Measurements from ENCODE around the gene PTPRA. TPM values are rescaled to one million over a fixed set of nuclear protein-coding genes. Genes with fewer than 3 reads are reported as not detected.

Gene PTPRA
- total and polyA plus RNA-seq, 2 of the 4 experiments (the other 2 are of a cell fraction), result 35.0 to 50.0 TPM

DNA sequence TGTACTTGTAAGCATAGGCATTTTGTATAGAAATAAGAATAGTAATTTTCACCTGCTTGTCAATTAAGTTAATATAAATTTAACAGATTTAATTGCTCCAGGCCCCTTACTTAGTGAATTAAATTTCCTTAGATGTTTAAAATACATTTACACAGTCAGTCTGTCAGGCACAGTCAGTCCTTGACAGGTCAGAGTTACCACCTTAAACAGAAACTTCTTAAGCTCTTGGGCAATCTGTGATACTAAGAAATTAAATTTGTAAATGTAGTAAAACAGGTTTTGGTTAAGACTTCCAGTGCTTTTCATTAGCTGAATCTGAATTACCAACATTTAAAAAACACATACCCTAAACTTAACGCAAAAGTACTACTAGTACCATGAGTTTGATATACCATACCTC, 15.9 kb downstream of the PTPRA start:
- H3K27me3 ChIP-seq (ENCODE audit: control insufficient read depth, insufficient read depth, low read length), result no peaks in the 10 kb centered on the region
- in situ Hi-C loops (cut with MboI; ENCODE audit: low sequenced_read_pairs) (no loop called here), intact Hi-C loops (cut with micrococcal nuclease) (no loop called here), dilution Hi-C loops (cut with HindIII; ENCODE audit: low sequenced_read_pairs, unreplicated experiment) (no loop called here)
- WGBS, 2 experiments (ENCODE audit: extremely low coverage in 2 of 2, insufficient read length in 1 of 2), result no CpG with 5 or more reads among the region's 1 CpG
- H2BK15ac ChIP-seq (ENCODE audit: low read depth, low read length), result no peak overlapping the region
- no peak overlapping the region for H3K14ac ChIP-seq (replicated peaks; ENCODE audit: low read depth, low read length)
- POLR2A ChIA-PET (ENCODE audit: unreplicated experiment), result no interaction called here
- H3K9me3 ChIP-seq (ENCODE audit: control insufficient read depth, insufficient read depth, low read length), result no peaks in the 10 kb centered on the region
- ATAC-seq (ENCODE audit: low read depth) (no peak), DNase-seq (no peak)
- H3K27ac ChIP-seq (ENCODE audit: insufficient read depth, low read length), result no peak overlapping the region
- no peak overlapping the region for H3K56ac ChIP-seq (ENCODE audit: extremely low read depth, insufficient read depth, low read length)
- H4K20me1 ChIP-seq (ENCODE audit: insufficient read depth, low read length), result peaks cover 37% of the 10 kb centered on the region
- peaks cover 32 to 70% of the 10 kb centered on the region in 2 experiments for H3K79me1 ChIP-seq (ENCODE audit: low read depth in 1 of 2, low read length in 2 of 2)
- no peak overlapping the region for H2AFZ ChIP-seq (replicated peaks; ENCODE audit: low read length, poor library complexity)
- no peak overlapping the region for H4K5ac ChIP-seq (ENCODE audit: low read depth, low read length)
- H2BK120ac ChIP-seq (ENCODE audit: low read depth, low read length), result no peak overlapping the region
- H4K8ac ChIP-seq (ENCODE audit: low read depth in 2 of 2, low read length in 2 of 2), result no peak overlapping the region
- no peak overlapping the region for H4K91ac ChIP-seq (ENCODE audit: insufficient read depth, low read depth, low read length)
- no peak overlapping the region for H3K4me2 ChIP-seq (ENCODE audit: low read depth, low read length)
- H3K23ac ChIP-seq (ENCODE audit: low read depth, low read length), result no peak overlapping the region
- no peak for TF ChIP-seq CEBPB (IDR thresholded peaks at IDR 0.05; ENCODE audit: low read depth, low read length)
- TF ChIP-seq, protein P1, sequence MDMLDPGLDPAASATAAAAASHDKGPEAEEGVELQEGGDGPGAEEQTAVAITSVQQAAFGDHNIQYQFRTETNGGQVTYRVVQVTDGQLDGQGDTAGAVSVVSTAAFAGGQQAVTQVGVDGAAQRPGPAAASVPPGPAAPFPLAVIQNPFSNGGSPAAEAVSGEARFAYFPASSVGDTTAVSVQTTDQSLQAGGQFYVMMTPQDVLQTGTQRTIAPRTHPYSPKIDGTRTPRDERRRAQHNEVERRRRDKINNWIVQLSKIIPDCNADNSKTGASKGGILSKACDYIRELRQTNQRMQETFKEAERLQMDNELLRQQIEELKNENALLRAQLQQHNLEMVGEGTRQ (IDR thresholded peaks at IDR 0.05; ENCODE audit: low read depth, low read length), result no peak
- TF ChIP-seq MXI1 (IDR thresholded peaks at IDR 0.05; ENCODE audit: borderline replicate concordance, low read depth, low read length), result no peak
- TF ChIP-seq POLR2A (IDR thresholded peaks at IDR 0.05; ENCODE audit: low read depth, low read length), result no peak
- TF ChIP-seq, protein P2, sequence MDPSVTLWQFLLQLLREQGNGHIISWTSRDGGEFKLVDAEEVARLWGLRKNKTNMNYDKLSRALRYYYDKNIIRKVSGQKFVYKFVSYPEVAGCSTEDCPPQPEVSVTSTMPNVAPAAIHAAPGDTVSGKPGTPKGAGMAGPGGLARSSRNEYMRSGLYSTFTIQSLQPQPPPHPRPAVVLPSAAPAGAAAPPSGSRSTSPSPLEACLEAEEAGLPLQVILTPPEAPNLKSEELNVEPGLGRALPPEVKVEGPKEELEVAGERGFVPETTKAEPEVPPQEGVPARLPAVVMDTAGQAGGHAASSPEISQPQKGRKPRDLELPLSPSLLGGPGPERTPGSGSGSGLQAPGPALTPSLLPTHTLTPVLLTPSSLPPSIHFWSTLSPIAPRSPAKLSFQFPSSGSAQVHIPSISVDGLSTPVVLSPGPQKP (IDR thresholded peaks at IDR 0.05; ENCODE audit: borderline replicate concordance, low read depth, low read length), result no peak
- TF ChIP-seq MAZ (IDR thresholded peaks at IDR 0.05; ENCODE audit: borderline replicate concordance, low read depth, low read length), result no peak
- TF ChIP-seq BHLHE40 (IDR thresholded peaks at IDR 0.05; ENCODE audit: low read depth, low read length), result no peak
- no peak for TF ChIP-seq SMC3 (IDR thresholded peaks at IDR 0.05; ENCODE audit: low read depth, low read length)
- no peak for TF ChIP-seq FOS (IDR thresholded peaks at IDR 0.05; ENCODE audit: low read depth, low read length)
- no peak for TF ChIP-seq RCOR1 (IDR thresholded peaks at IDR 0.05; ENCODE audit: insufficient replicate concordance, low read length)
- no peak for TF ChIP-seq RFX5 (IDR thresholded peaks at IDR 0.05; ENCODE audit: low read depth, low read length)
- no peak for TF ChIP-seq NFE2L2 (IDR thresholded peaks at IDR 0.05; ENCODE audit: low read depth, low read length)
- TF ChIP-seq RAD21 (IDR thresholded peaks at IDR 0.05; ENCODE audit: low read length), result no peak
- TF ChIP-seq MAFK (IDR thresholded peaks at IDR 0.05; ENCODE audit: low read depth, low read length), result no peak
- no peak for TF ChIP-seq CHD1 (IDR thresholded peaks at IDR 0.05; ENCODE audit: low read depth, low read length)
- TF ChIP-seq, protein P3, sequence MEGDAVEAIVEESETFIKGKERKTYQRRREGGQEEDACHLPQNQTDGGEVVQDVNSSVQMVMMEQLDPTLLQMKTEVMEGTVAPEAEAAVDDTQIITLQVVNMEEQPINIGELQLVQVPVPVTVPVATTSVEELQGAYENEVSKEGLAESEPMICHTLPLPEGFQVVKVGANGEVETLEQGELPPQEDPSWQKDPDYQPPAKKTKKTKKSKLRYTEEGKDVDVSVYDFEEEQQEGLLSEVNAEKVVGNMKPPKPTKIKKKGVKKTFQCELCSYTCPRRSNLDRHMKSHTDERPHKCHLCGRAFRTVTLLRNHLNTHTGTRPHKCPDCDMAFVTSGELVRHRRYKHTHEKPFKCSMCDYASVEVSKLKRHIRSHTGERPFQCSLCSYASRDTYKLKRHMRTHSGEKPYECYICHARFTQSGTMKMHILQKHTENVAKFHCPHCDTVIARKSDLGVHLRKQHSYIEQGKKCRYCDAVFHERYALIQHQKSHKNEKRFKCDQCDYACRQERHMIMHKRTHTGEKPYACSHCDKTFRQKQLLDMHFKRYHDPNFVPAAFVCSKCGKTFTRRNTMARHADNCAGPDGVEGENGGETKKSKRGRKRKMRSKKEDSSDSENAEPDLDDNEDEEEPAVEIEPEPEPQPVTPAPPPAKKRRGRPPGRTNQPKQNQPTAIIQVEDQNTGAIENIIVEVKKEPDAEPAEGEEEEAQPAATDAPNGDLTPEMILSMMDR (conservative IDR thresholded peaks at IDR 0.05; ENCODE audit: low read depth, low read length), result no peak
- no peak overlapping the region for H3K4ac ChIP-seq (ENCODE audit: low read depth, low read length)
- BruUV-seq (replicated peaks), result no TSS peak
- H2AK9ac ChIP-seq (replicated peaks; ENCODE audit: low read depth, low read length, poor library complexity), result no peak overlapping the region
- H2BK5ac ChIP-seq (ENCODE audit: low read depth, low read length, poor library complexity, severe bottlenecking), result no peak overlapping the region
- no peak overlapping the region for H2BK20ac ChIP-seq (ENCODE audit: low read depth, low read length)
- no peak overlapping the region for H3K18ac ChIP-seq (ENCODE audit: low read depth, low read length)
- CTCF ChIA-PET, result no interaction called here
- no peaks in the 10 kb centered on the region; the same call in 1 of the 2 replicates for H3K4me1 ChIP-seq (ENCODE audit: control insufficient read depth, insufficient read depth, low read length)
- no peak overlapping the region for H3K9ac ChIP-seq (ENCODE audit: low read depth, low read length)
- H3K36me3 ChIP-seq (ENCODE audit: control insufficient read depth, insufficient read depth, low read length), result no peaks in the 10 kb centered on the region
- peaks cover 15% of the 10 kb centered on the region for H3K9me1 ChIP-seq (ENCODE audit: insufficient read depth, low read length)
- no peak overlapping the region for H2AK5ac ChIP-seq (ENCODE audit: low read depth, low read length)
- no peak overlapping the region for H3K4me3 ChIP-seq (ENCODE audit: insufficient read depth, low read depth, low read length)

All from IMR-90 (cell line).